CD4-positive, alpha-beta T cell treated with Interleukin-10 for 1 hour (primary cell): ENCODE results near the gene RBM3.
"Not testable (repeated sequence)": the region's sequence is repeated elsewhere in the genome, so short reads cannot be mapped to it uniquely, and the experiment has no call there.

Experiments
- DNase-seq: peaks from one replicate; pipeline ENCODE4 v3.0.0-alpha.2; 2020

The RBM3 gene

DNA sequence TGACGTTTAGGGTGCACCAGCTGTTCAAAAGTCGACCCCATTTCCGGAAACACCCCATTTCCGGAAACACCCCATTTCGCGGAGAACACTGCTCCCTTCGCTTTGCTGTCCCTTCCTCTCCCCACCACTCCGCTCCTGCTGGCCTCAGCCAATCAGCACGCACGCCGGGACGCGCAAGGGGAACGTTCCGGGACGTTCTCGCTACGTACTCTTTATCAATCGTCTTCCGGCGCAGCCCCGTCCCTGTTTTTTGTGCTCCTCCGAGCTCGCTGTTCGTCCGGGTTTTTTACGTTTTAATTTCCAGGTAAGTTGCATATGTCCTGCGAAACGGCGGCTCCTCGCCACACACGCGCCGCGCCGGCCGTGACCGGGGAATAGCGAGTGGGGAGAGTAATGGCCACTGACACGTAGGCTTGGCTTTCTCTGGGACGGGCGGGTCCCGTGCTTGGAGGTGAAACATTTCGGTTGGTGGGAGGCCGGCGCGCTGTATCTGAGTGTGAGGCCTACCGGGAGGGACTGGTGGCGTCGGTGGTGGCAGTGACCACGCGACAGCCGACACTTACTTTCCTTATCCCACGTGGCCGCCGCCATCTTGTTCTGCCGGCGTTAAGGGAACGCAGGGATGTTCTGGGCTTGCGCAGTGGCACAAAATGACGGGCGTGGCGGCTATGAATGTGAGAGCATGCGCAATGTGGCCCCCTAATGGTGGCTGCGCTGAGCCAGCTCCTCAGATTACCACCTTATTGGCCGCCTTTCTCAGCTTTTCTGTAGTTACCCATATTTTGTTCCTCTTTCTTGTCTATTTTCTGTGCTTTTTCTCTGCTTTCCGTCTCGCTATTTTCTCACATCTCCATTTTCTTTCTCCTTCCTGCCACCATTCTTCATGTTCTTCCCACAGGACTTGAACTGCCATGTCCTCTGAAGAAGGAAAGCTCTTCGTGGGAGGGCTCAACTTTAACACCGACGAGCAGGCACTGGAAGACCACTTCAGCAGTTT is at the start of gene RBM3:
Gene RBM3 (plus strand): TSS at position 215 of the 997 bp plus-strand sequence. CDS start 697 bp downstream, at position 912.
- DNase-seq, result peak; percentile 95

DNA sequence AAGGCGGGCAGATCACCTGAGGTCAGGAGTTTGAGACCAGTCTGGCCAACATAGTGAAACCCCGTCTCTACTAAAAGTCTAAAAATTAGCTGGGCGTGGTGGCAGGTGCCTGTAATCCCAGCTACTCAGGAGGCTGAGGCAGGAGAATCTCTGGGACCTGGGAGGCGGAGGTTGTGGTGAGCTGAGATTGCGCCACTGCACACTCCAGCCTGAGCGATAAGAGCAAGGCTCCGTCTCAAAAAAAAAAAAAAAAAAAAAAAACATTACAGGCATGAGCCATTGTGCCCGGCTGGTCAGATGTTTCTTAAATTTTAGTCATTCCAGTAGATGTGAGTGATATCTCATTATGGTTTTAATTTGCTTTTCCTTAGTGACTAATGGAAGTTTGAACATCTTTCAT is 48.4 kb upstream of the RBM3 start:
- not testable (repeated sequence) for DNase-seq

DNA sequence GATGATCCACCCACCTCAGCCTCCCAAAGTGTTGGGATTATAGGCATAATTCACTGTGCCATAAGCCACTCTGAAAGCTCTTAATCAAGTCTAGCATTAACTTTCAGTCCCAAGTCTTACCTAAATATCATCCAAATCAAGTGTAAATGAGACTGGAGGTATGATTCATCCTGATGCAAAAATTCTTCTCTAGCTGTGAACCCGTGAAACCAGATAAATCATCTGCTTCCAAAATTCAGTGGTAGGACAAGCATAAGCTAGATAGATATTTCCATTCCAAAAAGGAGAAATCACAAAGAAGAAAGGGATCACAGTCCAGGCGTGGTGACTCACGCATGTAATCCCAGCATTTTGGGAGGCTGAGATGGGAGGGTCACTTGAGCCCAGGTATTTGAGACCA is 43.5 kb upstream of the RBM3 start:
- DNase-seq, result no peak

DNA sequence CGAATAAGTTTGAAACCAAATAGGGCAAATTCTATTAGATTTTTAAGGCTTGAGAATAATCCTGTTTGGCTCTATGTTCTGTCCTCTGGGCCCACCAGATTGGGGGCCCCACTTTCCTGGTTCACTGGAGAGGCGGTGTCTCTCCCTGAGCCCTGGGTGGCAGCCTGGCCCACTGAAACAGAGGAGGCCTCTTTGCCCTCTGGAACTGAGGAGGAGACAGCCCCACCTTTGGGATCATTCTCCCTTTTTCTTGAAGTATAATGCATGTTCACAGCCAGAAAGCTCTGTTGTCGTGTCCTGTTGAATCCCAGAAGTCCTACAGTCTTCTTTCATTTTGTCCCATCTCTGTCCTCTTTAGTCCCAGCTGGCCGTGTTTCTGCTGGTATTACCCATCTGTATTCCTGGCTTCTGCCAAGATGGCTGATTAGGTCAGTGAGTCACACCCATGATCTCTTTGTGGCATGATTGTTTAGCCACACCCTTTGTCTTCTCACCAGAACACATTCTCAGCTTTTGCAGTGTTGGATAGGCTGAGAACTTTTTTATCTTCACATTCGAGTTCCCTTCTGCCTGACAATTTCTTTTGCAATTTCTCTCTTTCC is 42.8 kb upstream of the RBM3 start:
- DNase-seq, result peak; percentile 36

DNA sequence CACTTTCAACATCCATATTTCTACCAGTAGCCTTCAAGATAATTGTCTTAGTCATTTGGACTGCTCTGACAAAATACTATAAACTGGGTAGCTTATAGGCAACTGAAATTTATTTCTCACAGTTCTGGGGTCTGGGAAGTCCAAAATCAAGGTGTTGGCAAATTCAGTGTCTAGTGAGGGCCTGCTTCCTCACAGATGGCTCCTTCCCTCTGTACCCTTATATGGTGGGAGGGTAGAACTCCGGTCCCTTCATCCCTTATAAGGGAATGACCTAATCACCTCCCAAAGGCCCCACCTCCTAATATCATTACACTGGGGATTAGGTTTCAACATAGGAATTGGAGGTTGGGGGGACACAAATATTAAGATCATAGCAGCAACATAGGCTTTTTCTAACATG is 42.1 kb upstream of the RBM3 start:
- DNase-seq, result no peak

DNA sequence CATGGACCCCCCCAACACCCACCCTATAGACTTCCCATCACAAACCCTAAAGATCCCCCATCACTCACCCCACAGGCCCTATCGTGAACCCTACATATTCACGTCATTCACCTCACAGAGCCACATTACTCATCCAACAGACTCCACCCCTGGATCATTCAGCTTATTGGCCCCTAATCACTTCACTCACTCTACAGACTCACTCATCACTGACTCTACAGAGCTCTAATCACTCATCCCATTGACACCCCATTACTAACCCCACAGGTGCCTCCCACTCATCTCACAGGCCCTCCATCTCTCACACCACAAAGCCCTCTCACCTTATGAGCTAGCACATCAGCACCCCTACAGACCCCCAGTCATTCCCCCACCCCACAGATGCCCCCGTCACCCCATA is 41.1 kb upstream of the RBM3 start:
- DNase-seq, result no peak

DNA sequence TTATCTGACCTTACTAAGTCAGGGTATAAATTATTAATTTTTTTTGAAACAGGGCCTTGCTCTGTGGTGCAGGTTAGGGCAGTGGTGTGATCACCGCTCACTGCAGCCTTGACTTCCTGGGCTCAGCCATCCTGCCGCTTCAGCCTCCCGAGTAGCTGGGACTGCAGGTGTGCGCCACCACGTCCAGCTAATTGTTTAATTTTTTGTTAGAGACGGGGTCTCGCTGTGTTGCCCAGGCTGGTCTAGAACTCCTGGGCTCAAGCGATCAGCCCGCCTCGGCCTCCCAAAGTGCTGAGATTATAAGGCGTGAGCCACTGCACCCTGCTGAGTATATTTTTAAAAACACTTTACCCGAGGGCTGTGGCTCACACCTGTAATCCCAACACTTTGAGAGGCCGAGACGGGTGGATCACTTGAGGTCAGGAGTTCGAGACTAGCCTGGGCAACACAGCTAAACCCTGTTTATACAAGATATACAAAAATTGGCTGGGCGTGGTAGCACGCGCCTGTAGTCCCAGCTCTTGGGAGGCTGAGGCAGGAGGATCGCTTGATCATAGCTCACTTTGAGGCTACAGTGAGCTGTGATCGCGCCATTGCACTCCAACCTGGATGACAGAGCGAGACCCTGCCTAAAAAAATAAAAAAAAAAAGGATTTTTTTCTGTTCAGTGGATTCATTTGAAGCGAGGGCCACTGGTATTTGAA is 35.5 kb upstream of the RBM3 start:
- no peak for DNase-seq

DNA sequence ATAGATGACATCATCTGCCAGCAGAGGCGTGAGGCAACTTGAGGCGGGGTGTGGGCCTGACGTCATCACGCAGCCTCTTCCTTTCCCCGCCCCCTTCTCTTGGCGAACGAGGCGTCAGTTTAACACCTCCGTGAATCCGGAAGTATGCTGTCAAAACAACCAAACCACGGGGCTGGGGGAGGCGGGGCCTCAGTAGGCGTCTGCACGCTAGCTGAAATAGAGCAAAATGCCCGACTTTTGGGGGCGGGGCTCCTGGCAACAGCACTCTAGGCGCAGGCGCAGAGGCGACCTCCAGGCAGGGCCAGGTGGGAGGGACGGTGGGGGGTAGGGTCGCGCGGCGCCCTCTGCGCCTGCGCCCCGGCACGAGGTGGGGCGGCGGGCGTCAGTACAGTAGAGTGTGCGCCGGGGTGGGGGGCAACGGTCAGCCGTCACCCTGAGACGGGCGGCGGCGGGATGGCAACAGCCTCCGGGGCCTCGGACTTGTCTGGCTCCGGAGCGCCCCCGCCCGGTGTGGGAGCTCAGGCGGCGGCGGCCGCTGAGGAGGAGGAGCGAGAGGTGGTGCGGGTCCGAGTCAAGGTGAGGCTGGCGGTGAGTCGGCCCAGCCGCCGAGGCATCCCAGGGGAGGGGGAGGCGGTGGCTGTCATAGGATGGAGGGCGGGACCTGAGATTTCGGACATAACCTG is 34.8 kb upstream of the RBM3 start, which contains the start of gene TBC1D25:
Gene TBC1D25 (plus strand): TSS at position 370 of the 683 bp plus-strand sequence. CDS start 84 bp downstream, at position 454.
- peak; percentile 98 for DNase-seq

DNA sequence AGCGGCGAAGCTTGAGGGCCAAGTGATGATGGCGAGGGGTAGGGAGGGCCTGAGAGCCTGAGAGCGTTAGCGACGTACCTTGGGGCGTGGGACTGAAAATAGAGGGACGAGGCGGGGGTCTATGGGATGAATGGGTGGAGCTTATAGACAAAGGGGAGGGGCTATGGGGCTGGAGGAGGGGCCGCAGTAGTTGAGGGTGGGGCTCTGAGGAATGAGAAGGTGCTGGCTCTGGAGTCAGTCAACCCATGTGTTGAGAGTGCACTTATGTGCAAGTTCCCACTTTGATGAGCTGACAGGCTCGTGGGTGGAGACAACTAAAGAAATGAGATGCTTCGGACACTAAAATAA is 34.3 kb upstream of the RBM3 start:
- peak; percentile 75 for DNase-seq

DNA sequence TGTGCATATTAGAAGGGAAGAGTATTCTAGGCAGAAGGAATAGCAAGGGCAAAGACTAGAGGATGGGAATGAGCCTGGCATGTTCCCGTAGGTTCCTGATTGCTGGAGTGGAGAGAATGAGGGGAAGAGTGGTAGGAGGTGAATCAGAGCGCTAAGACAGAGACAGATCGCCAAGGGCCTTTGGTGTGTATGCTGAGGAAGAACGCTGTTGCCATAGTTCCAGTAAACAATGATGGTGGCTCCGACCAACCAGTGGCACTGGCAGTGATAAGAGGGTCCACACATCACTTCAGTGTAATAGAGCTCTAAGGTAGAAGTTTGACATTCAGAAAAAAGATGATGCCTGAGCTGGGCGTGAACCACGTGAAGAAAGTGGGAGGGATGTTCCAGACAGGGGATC is 33.8 kb upstream of the RBM3 start:
- peak; percentile 28 for DNase-seq

DNA sequence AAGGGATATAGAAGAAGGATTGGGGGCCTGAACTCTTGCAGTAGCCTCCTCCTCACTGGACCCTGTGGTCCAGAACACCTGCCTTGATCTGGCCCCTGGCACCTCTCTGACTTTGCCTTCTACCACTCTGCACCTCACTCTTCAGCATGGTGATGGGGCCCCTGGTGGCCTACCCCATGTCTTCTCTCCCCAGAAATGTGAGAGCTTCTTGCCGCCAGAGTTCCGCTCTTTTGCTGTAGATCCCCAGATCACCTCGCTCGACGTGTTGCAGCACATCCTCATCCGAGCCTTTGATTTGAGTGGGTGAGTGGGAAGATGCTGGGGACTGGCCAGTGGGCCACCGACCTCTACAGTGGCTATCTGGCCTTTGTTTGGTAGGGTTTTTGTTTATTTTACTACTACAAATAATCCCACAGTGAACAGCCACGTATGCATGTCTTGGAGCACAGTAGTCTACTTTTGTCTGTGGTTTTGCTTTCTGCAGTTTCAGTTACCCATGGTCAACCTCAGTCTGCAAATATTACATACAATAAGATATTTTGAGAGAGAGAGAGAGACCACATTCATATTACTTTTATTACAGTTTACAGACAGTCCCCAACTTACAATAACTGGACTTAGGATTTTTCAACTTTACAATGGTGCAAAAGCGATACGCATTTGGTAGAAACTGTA is 33.0 kb upstream of the RBM3 start:
- DNase-seq, result peak; percentile 12

DNA sequence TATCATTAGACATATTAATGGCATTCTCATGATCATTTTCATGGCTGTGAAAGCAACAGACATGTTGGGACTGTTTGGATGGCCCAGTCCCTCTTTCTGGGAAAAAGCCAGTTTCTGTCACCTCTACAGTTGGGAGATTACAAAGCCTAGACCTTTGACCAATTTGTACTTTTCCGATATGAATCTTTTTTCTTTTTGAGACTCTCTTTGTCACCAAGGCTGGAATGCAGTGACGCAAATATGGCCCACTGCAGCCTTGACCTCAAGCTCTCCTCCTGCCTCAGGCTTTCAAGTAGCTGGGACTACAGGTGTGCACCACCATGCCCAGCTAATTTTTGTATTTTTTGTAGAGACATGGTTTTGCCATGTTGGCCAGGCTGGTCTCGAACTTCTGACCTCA is 25.4 kb upstream of the RBM3 start:
- DNase-seq, result no peak

DNA sequence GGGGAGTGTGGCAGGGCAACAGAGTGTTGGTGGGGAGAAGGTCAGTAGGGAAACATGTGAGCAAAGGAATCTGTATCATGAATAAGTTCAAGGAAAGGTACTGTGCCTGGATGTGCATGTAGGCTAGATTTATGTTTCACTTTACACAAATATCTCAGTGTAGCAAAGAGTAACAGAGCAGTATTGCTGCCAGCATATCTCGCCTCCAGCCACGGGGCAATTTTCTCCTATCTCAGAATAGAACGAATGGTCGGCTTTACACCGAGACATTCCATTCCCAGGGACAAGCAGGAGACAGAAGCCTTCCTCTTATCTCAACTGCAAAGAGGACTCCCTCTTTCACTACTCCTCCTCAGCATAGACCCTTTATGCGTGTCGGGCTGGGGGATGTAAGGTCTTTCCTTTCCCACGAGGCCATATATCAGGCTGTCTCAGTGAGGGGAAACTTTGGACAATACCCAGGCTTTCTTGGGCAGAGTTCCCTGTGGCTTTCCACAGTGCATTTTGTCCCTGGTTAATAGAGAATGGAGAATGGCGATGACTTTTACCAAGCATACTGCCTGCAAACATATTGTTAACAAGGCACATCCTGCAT is 18.5 kb upstream of the RBM3 start:
- DNase-seq, result not testable (repeated sequence)

DNA sequence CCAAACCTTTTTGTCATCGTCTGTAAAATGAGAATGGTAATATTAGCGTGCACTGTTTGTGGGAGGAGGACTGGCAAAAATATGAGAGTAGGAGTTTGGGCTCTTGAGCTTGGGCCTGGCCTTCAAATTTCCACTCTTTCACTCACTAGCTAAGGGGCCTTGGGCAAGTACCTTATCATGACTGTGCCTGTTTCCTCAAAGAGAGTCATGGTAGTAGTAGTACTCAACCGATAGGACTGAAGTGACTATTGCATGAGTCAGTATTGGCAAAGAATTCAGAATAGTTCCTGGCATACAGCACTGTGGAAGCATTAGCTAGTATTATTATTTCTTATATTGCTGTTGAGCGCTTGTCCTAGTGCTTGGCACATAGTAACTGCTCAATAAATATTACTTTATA is 16.0 kb upstream of the RBM3 start:
- no peak for DNase-seq

DNA sequence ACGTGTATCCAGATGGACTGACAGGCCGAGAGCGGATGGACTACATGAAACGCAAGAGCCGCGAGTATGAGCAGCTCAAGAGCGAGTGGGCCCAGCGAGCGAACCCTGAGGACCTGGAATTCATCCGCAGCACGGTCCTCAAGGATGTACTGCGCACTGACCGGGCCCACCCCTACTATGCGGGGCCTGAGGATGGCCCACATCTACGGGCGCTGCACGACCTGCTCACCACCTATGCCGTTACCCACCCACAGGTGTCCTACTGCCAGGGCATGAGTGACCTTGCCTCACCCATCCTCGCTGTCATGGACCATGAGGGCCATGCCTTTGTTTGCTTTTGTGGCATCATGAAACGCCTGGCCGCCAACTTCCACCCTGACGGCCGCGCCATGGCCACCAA is 14.6 kb upstream of the RBM3 start:
- DNase-seq, result no peak

DNA sequence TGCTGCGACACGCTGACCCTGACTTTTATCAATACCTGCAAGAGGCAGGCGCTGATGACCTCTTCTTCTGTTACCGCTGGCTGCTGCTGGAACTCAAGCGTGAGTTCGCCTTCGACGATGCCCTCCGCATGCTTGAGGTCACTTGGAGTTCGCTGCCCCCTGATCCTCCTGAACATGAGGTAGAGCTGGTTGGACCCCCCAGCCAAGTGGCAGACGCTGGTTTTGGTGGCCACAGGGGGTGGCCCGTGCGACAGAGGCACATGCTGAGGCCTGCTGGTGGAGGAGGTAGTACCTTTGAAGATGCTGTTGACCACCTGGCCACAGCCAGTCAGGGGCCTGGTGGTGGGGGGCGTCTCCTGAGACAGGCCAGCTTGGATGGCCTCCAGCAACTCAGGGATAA is 14.2 kb upstream of the RBM3 start:
- no peak for DNase-seq

DNA sequence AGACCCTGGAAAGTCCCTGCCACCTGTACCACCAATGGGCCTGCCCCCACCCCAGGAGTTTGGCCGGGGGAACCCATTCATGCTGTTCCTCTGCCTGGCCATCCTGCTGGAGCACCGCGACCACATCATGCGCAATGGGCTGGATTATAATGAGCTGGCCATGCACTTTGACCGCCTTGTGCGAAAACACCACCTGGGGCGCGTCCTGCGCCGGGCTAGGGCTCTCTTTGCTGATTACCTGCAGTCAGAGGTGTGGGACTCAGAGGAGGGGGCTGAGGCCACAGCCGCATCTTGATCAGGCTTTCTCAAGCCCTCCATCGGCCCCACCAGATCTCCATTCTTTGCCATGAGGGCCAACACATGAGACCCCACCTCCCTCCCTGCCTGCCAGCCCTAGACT is 13.6 kb upstream of the RBM3 start:
- no peak for DNase-seq

DNA sequence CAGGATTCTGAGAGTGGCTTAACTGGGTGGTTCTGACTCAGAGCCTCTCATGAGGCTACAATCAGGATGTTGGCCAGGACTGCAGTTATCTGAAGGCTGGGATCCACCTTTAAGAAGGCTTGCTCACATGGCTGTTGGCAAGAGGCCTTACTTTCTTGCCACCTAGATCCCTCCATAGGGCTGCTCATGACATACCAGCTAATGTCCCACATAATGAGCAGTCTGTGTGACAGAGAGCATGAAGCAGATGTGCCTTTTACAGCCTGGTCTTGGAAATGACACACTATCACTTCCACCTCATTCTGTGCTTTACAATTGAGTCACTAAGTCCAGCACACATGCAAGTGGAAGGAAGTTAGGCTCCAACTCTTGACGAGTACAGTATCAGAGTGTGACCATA is 4.3 kb upstream of the RBM3 start:
- no peak for DNase-seq

DNA sequence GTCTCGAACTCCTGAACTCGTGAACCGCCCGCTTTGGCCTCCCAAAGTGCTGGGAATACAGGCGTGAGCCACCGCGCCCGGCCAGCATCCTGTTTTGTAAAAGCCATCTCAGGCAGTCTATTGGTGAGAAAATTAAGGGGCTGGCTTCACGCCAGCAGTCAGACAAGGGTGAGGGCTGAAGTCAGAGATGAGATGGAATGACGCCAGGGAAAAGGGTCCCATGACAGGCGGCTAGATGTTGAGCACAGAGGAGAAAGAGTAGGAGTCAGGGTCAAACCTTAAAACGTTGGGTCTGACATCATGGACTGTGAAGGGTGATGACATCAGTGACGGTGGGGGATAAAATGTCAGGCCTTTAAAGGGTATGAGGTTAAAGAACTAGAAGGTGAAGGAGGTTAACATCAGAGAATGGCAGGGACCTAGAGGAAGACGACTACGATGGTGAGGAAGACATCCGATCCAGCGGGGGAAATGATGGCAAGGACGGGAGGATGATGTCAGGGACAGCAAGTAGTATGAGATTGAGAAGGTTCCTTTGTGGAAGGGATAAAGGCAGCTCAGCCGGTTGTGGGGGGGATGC is 504 bp upstream of the RBM3 start:
- DNase-seq, result no peak

DNA sequence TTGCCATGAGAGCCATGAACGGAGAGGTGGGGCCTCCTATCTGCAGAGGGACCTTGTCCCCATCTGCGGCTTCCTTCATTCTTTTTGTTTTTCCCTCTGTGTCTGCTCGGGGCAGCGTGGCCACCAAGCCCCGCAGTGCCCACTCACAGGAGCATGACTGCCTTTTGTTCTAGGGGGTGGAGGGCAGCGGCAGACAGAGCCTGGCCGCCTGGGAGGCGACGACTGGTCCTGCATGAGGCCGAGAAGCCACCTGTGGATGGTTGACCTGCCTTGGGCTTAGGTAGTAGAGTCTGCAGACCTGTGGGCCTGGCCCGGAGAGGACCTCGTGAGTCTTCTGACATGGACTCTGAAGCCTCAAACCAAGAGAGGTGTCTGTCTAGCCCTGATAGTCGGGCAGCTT is 1.4 kb downstream of the RBM3 start:
- DNase-seq, result no peak

DNA sequence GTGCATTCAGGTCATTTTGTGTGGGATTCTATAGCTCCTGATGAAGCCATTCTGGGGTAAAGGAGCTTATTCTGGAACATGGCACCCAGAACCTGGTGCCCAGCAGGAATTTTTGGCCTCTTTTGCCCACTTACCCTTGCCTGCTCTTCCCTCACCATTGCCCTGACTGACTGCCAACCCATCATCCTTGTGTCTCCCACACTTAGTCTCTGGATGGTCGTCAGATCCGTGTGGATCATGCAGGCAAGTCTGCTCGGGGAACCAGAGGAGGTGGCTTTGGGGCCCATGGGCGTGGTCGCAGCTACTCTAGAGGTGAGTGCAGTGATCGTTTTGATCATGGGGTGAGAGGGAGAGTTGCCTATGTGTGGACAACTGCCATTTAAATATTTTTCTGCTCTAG is 1.8 kb downstream of the RBM3 start:
- no peak for DNase-seq

DNA sequence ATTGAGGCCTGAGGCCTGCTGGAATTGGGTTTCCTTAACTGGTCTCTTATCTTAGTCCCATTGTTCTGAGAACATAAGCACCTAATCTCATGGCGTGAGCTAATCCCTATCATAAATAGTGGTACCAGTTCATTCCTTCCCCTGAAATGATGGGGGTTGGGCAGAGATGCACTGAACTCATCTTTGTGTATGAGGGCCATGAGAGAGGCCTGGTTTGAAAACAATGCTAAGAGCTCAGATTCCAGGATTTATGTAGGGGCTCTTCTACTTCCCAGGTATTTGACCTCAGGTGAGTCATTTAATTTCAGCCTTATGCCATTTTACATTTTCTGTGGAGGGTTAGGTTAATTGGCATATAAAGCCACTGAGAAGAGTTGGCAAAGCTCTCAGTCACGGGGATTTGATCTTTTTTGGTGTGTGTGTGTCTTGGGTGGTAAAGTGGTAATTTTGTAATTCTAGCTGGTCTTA is 4.4 kb downstream of the RBM3 start:
- DNase-seq, result no peak
